ENCODE measurements around the gene DCST1. TPM values are rescaled to one million over a fixed set of nuclear protein-coding genes. Genes with fewer than 3 reads are reported as not detected.

DCST1 gene
- total and polyA plus RNA-seq, 4 donors: not detected

DNA sequence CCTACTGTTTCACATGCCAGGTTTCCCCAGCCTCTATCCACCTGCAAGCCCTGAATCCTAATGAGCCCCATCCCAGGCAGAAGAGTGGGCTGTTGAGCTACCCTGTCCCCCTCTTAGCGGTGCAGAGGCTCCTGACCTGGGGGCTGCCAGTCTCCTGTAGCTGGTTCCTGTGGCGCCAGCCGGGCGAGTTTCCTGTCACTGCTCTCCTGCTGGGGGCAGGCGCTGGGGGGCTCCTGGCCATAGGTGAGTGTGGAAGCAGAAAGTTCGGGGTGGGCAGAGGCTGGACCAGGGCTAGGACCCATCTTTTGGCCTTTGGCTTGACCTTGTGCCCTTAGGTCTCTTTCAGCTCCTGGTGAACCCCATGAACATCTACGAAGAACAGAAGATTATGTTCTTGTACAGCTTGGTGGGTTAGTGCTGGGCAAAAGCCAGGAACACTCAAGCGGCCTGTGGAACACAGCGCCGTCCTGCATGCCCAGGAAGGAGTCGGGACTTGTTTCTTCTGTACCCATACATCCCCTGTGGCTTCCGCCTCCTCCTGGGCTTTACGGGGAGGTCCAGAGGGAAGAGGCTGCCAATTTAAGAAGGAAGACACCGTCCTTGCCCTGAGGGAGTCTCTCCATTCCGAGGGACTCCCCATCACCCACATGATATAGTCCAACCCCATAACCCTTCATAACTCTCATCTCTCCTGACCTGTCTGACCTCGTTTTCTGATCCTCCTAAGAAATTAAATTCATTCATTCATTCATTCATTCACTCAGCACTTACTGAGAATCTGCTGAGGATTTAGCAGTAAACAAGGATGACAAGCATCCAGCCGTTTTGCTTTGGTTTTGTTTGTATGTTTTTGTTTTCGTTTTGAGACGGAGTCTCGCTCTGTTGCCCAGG is 939 bp downstream of the DCST1 start:
- 92% methylated on average over 20 of the region's 20 CpGs for WGBS
- H3K9ac ChIP-seq (ENCODE audit: low read depth in 1 of 2, low read length in 2 of 2): no peak overlapping the region
- no peaks in the 10 kb centered on the region for H3K27me3 ChIP-seq (ENCODE audit: control insufficient read depth in 4 of 4, insufficient read depth in 4 of 4, low read length in 3 of 4)
- H3K27ac ChIP-seq (ENCODE audit: low read depth in 1 of 2, low read length in 2 of 2): no peak overlapping the region
- no peak for DNase-seq (ENCODE audit: low spot score)
- no peak for TF ChIP-seq SP1 (IDR thresholded peaks at IDR 0.05)
- TF ChIP-seq EGR1 (IDR thresholded peaks at IDR 0.05; ENCODE audit: low read depth in 2 of 2): no peak
- no peak for TF ChIP-seq NR2F2 (IDR thresholded peaks at IDR 0.05)
- TF ChIP-seq HNF4A (conservative IDR thresholded peaks at IDR 0.05): no peak
- TF ChIP-seq RXRA (IDR thresholded peaks at IDR 0.05): no peak
- TF ChIP-seq, protein P1, sequence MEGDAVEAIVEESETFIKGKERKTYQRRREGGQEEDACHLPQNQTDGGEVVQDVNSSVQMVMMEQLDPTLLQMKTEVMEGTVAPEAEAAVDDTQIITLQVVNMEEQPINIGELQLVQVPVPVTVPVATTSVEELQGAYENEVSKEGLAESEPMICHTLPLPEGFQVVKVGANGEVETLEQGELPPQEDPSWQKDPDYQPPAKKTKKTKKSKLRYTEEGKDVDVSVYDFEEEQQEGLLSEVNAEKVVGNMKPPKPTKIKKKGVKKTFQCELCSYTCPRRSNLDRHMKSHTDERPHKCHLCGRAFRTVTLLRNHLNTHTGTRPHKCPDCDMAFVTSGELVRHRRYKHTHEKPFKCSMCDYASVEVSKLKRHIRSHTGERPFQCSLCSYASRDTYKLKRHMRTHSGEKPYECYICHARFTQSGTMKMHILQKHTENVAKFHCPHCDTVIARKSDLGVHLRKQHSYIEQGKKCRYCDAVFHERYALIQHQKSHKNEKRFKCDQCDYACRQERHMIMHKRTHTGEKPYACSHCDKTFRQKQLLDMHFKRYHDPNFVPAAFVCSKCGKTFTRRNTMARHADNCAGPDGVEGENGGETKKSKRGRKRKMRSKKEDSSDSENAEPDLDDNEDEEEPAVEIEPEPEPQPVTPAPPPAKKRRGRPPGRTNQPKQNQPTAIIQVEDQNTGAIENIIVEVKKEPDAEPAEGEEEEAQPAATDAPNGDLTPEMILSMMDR (IDR thresholded peaks at IDR 0.05; ENCODE audit: low read depth, low read length, missing input control): no peak
- TF ChIP-seq, protein P2, sequence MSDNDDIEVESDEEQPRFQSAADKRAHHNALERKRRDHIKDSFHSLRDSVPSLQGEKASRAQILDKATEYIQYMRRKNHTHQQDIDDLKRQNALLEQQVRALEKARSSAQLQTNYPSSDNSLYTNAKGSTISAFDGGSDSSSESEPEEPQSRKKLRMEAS (IDR thresholded peaks at IDR 0.05): no peak
- no peak for TF ChIP-seq FOXA1 (IDR thresholded peaks at IDR 0.05)
- TF ChIP-seq HNF4G (IDR thresholded peaks at IDR 0.05): no peak
- no peak for TF ChIP-seq FOXA2 (IDR thresholded peaks at IDR 0.05)
- TF ChIP-seq, protein P3, sequence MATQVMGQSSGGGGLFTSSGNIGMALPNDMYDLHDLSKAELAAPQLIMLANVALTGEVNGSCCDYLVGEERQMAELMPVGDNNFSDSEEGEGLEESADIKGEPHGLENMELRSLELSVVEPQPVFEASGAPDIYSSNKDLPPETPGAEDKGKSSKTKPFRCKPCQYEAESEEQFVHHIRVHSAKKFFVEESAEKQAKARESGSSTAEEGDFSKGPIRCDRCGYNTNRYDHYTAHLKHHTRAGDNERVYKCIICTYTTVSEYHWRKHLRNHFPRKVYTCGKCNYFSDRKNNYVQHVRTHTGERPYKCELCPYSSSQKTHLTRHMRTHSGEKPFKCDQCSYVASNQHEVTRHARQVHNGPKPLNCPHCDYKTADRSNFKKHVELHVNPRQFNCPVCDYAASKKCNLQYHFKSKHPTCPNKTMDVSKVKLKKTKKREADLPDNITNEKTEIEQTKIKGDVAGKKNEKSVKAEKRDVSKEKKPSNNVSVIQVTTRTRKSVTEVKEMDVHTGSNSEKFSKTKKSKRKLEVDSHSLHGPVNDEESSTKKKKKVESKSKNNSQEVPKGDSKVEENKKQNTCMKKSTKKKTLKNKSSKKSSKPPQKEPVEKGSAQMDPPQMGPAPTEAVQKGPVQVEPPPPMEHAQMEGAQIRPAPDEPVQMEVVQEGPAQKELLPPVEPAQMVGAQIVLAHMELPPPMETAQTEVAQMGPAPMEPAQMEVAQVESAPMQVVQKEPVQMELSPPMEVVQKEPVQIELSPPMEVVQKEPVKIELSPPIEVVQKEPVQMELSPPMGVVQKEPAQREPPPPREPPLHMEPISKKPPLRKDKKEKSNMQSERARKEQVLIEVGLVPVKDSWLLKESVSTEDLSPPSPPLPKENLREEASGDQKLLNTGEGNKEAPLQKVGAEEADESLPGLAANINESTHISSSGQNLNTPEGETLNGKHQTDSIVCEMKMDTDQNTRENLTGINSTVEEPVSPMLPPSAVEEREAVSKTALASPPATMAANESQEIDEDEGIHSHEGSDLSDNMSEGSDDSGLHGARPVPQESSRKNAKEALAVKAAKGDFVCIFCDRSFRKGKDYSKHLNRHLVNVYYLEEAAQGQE (IDR thresholded peaks at IDR 0.05): no peak
- TF ChIP-seq, protein P4, sequence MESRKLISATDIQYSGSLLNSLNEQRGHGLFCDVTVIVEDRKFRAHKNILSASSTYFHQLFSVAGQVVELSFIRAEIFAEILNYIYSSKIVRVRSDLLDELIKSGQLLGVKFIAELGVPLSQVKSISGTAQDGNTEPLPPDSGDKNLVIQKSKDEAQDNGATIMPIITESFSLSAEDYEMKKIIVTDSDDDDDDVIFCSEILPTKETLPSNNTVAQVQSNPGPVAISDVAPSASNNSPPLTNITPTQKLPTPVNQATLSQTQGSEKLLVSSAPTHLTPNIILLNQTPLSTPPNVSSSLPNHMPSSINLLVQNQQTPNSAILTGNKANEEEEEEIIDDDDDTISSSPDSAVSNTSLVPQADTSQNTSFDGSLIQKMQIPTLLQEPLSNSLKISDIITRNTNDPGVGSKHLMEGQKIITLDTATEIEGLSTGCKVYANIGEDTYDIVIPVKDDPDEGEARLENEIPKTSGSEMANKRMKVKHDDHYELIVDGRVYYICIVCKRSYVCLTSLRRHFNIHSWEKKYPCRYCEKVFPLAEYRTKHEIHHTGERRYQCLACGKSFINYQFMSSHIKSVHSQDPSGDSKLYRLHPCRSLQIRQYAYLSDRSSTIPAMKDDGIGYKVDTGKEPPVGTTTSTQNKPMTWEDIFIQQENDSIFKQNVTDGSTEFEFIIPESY (IDR thresholded peaks at IDR 0.05): no peak
- TF ChIP-seq, protein P5, sequence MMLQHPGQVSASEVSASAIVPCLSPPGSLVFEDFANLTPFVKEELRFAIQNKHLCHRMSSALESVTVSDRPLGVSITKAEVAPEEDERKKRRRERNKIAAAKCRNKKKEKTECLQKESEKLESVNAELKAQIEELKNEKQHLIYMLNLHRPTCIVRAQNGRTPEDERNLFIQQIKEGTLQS (IDR thresholded peaks at IDR 0.05): no peak
- no peak for TF ChIP-seq JUND (IDR thresholded peaks at IDR 0.05)
- TF ChIP-seq YY1 (IDR thresholded peaks at IDR 0.05): no peak
- no peak for TF ChIP-seq RAD21 (IDR thresholded peaks at IDR 0.05)
- no peaks in the 10 kb centered on the region for H3K36me3 ChIP-seq (ENCODE audit: control insufficient read depth in 4 of 4, insufficient read depth in 3 of 4, low read depth in 1 of 4, low read length in 3 of 4)
- no peaks in the 10 kb centered on the region for H3K9me3 ChIP-seq (ENCODE audit: control insufficient read depth in 4 of 4, low read length in 3 of 4)
- H3K4me1 ChIP-seq (ENCODE audit: control insufficient read depth in 4 of 4, insufficient read depth in 4 of 4, low read length in 3 of 4): peaks cover 5 to 17% (median 12%) of the 10 kb centered on the region in 4 donors
- H3K4me3 ChIP-seq (ENCODE audit: low read depth in 1 of 3, low read length in 3 of 3): no peak overlapping the region

Data from liver (tissue), 9 donors.